Esophagus squamous epithelium (tissue), 4 donors: ENCODE data around the gene ATP8B3.

ENCODE experiments used
- POLR2A ChIP-seq, 4 donors: fragments of 450-650 bp; IDR thresholded peaks; one replicate each; pipeline ENCODE4 v1.6.1; 2017; ENCODE audit warnings: antibody characterized with exemption in 4 of 4, mild to moderate bottlenecking in 4 of 4, moderate library complexity in 3 of 4
- TF ChIP-seq, protein P1 (sequence below), 6 experiments: fragments of 450-650 bp in 4 of 6; fragments of 200-600 bp in 2 of 6; sonication (generic) in 2 of 6; IDR thresholded peaks; one replicate each; pipeline ENCODE4 v1.5.1; 2016 to 2019; ENCODE audit warnings: antibody characterized with exemption in 6 of 6, mild to moderate bottlenecking in 4 of 6, moderate library complexity in 4 of 6

DNA sequence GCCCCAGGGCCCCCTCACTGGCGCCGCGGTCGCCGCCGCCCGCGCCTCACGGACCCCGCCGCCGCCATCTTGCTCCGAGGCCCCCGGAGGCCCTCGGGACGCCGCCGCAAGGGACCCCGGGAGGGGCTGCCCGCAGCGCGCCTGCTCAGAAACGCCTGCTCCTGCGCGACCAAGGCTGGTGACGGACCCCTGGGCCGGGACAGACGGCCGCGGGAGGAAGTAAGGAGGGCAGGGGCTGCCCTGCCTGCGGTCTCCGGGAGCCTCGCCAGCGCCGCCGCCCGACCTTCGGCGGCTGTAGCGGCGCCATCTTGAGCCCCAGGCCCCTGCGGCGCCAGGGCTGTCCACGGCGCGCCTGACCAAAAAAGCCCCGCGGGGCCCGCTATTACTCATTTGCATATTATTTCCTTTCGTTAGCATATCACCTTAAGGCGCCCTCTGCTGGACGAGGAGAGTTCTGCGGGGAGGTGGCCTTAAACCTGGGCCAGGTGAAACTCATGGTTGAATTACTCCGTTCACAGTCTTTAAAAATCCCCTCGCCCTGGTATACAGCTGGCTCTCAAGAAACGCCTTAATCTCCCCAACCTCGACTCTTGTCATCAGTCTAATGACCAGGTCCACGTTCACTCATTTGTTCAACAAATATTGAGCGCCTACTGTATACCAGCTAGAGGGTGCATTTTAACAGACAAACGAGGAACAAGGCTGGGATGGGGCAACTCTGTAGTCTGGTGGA, 36.5 kb upstream of the ATP8B3 start, which contains the start of gene REXO1:
- TF ChIP-seq, protein P1, sequence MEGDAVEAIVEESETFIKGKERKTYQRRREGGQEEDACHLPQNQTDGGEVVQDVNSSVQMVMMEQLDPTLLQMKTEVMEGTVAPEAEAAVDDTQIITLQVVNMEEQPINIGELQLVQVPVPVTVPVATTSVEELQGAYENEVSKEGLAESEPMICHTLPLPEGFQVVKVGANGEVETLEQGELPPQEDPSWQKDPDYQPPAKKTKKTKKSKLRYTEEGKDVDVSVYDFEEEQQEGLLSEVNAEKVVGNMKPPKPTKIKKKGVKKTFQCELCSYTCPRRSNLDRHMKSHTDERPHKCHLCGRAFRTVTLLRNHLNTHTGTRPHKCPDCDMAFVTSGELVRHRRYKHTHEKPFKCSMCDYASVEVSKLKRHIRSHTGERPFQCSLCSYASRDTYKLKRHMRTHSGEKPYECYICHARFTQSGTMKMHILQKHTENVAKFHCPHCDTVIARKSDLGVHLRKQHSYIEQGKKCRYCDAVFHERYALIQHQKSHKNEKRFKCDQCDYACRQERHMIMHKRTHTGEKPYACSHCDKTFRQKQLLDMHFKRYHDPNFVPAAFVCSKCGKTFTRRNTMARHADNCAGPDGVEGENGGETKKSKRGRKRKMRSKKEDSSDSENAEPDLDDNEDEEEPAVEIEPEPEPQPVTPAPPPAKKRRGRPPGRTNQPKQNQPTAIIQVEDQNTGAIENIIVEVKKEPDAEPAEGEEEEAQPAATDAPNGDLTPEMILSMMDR (IDR thresholded peaks at IDR 0.05) = peak; percentile 91 to 97 (median 97)
- peak in 2 of 4 donors; percentile 47 to 57 for TF ChIP-seq POLR2A (IDR thresholded peaks at IDR 0.05)
